T-helper 1 cell treated with Interleukin-12 subunit alpha and Interleukin-12 subunit beta and Interleukin-4 antibody, amounts not matched to agents 30 μg/mL and 1 μg/mL, for 36 hours (primary cell): ENCODE measurements around the gene MSMB.
"Not testable (repeated sequence)": the region's sequence is repeated elsewhere in the genome, so short reads cannot be mapped to it uniquely, and the experiment has no call there.

Experiments used
- H3K27ac Mint-ChIP-seq: one replicate; pipeline ENCODE4 v1.8.0; 2021; ENCODE audit warnings: mild to moderate bottlenecking, mixed read lengths
- H3K27me3 Mint-ChIP-seq: one replicate; pipeline ENCODE4 v1.8.0; 2021; ENCODE audit warnings: low read depth, mixed read lengths
- H3K36me3 Mint-ChIP-seq: one replicate; pipeline ENCODE4 v1.8.0; 2021; ENCODE audit warnings: low read depth, mixed read lengths
- H3K4me1 Mint-ChIP-seq: one replicate; pipeline ENCODE4 v1.8.0; 2021; ENCODE audit warnings: low read depth, mixed read lengths
- H3K4me3 Mint-ChIP-seq: one replicate; pipeline ENCODE4 v1.8.0; 2021; ENCODE audit warnings: mild to moderate bottlenecking, moderate library complexity, mixed read lengths
- H3K9me3 Mint-ChIP-seq: one replicate; pipeline ENCODE4 v1.8.0; 2021; ENCODE audit warnings: mixed read lengths

Gene MSMB

DNA sequence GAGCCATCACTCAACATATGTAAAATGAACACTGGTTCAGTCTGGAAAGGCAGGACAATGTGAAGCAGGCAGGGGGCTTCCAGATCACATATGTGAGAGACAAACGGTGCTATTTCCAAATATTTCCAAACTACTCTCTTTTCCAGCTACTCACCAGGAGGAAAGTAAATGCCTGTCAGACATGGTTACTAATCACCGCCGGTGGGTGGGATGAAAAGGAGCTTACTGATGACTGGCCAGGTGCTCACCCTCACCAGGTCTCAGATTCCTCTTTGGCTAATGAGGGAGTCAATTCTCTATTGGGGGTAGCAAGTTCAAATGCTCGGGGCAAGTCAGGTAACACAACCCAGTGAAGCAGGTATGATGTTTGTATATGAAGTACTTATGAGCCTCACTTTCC lies 9.7 kb upstream of the MSMB start:
- Mint-ChIP-seq H3K4me3 (no peak overlapping the region), H3K27ac (no peak overlapping the region), H3K36me3 (peaks cover 2% of the 10 kb centered on the region)

GRCh38 chr10:46053534-46054434 lies 7.7 kb upstream of the MSMB start:
- Mint-ChIP-seq H3K27me3 (peaks cover 17% of the 10 kb centered on the region), H3K4me1 (peaks cover 3% of the 10 kb centered on the region), H3K27ac (no peak overlapping the region), H3K4me3 (no peak overlapping the region), H3K9me3 (peaks cover 8% of the 10 kb centered on the region), H3K36me3 (peaks cover 2% of the 10 kb centered on the region)

More for the DNA sequence above, 9.7 kb upstream of the MSMB start:
- H3K27me3 Mint-ChIP-seq, result peaks cover 16% of the 10 kb centered on the region
- H3K4me1 Mint-ChIP-seq, result peaks cover 3% of the 10 kb centered on the region
- H3K9me3 Mint-ChIP-seq, result peaks cover 8% of the 10 kb centered on the region

- Mint-ChIP-seq H3K4me1 (peaks cover 3% of the 10 kb centered on the region), H3K4me3 (no peak overlapping the region), H3K27ac (no peak overlapping the region), H3K27me3 (peaks cover 17% of the 10 kb centered on the region), H3K9me3 (peaks cover 8% of the 10 kb centered on the region), H3K36me3 (peaks cover 2% of the 10 kb centered on the region)
Measured at GRCh38 chr10:46052791-46053375, 6.8 kb upstream of the MSMB start.

GRCh38 chr10:46052057-46052790 lies 6.2 kb upstream of the MSMB start:
- peaks cover 3% of the 10 kb centered on the region for H3K4me1 Mint-ChIP-seq
- H3K27ac Mint-ChIP-seq, result no peak overlapping the region
- H3K9me3 Mint-ChIP-seq, result peaks cover 4% of the 10 kb centered on the region
- no peaks in the 10 kb centered on the region for H3K36me3 Mint-ChIP-seq
- H3K27me3 Mint-ChIP-seq, result peaks cover 14% of the 10 kb centered on the region
- H3K4me3 Mint-ChIP-seq, result no peak overlapping the region

- H3K27me3 Mint-ChIP-seq, result peaks cover 17% of the 10 kb centered on the region
- H3K4me1 Mint-ChIP-seq, result peaks cover 3% of the 10 kb centered on the region
- no peaks in the 10 kb centered on the region for H3K9me3 Mint-ChIP-seq
- no peak overlapping the region for H3K27ac Mint-ChIP-seq
- H3K36me3 Mint-ChIP-seq, result no peaks in the 10 kb centered on the region
- H3K4me3 Mint-ChIP-seq, result no peak overlapping the region
Measured at GRCh38 chr10:46050941-46051623, 5.0 kb upstream of the MSMB start.

GRCh38 chr10:46049497-46049831 lies 3.4 kb upstream of the MSMB start:
- not testable (repeated sequence) for H3K9me3 Mint-ChIP-seq, H3K36me3 Mint-ChIP-seq, H3K4me3 Mint-ChIP-seq, H3K27ac Mint-ChIP-seq, H3K4me1 Mint-ChIP-seq
- peaks cover 17% of the 10 kb centered on the region for H3K27me3 Mint-ChIP-seq

GRCh38 chr10:46048152-46048551 lies 2.1 kb upstream of the MSMB start:
- Mint-ChIP-seq H3K27ac (no peak overlapping the region), H3K4me3 (no peak overlapping the region), H3K27me3 (peaks cover 20% of the 10 kb centered on the region), H3K9me3 (no peaks in the 10 kb centered on the region), H3K4me1 (no peaks in the 10 kb centered on the region), H3K36me3 (no peaks in the 10 kb centered on the region)

- Mint-ChIP-seq H3K4me3 (no peak overlapping the region), H3K9me3 (no peaks in the 10 kb centered on the region), H3K36me3 (no peaks in the 10 kb centered on the region), H3K27me3 (peaks cover 15% of the 10 kb centered on the region), H3K4me1 (no peaks in the 10 kb centered on the region), H3K27ac (no peak overlapping the region)
Measured at GRCh38 chr10:46042527-46042926, 3.5 kb downstream of the MSMB start.

DNA sequence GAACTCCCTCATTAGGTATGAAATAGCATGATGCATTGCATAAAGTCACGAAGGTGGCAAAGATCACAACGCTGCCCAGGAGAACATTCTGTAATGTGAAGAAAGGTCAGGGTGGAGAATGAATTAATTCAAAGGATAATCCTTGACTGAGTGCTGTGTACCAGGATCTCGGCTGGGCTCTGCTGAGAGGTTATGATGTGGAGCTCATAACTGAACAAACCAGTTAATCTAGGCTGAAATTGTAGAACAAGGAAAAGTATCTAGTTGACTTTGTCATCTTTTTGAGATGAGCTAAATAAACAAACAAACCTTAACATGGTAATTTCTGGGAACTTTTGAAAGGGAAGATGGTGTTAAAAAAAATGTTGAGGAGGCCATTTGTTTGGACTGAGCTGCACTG lies 6.1 kb downstream of the MSMB start:
- Mint-ChIP-seq H3K36me3 (no peaks in the 10 kb centered on the region), H3K9me3 (no peaks in the 10 kb centered on the region), H3K27ac (no peak overlapping the region), H3K4me1 (no peaks in the 10 kb centered on the region), H3K4me3 (no peak overlapping the region), H3K27me3 (peaks cover 21% of the 10 kb centered on the region)

DNA sequence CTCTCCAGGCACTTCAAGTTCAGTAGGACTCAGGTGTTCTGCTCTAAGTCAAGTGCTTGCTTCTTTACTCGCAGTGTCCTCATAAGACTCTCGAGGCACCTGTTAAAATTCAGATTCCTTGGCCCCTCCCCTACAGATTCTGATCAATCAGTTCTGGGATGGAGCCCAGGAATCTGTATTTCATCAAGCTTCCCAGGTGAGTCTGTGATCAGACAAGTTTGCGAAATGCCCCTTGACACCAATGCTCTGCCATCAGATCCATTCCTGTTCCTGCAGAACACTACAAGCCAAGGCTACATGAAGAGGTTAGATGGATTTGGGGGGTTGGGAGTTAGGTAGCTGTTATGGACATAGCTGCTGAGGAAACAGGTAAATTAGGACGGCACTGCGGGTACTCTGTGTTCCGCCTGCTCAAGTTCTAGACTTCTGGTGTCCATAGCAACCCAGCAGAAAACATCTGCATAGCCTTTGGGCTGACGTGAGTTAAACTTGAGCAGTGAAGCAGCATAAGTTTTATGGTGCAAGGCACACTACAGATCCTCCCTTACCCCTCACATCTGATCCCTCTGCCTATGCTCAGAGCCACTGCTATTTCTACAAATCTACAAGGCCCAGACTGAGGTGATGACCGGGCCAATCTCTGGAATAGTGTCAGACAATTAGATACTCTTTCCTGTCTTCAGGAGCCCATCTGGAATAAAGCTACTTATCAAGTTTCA lies 8.8 kb downstream of the MSMB start:
- Mint-ChIP-seq H3K4me1 (peaks cover 4% of the 10 kb centered on the region), H3K9me3 (no peaks in the 10 kb centered on the region), H3K27me3 (peaks cover 14% of the 10 kb centered on the region), H3K27ac (no peak overlapping the region), H3K4me3 (no peak overlapping the region), H3K36me3 (no peaks in the 10 kb centered on the region)

GRCh38 chr10:46035923-46036849 lies 9.9 kb downstream of the MSMB start:
- no peaks in the 10 kb centered on the region for H3K9me3 Mint-ChIP-seq
- peaks cover 10% of the 10 kb centered on the region for H3K27me3 Mint-ChIP-seq
- H3K4me3 Mint-ChIP-seq, result no peak overlapping the region
- peaks cover 7% of the 10 kb centered on the region for H3K4me1 Mint-ChIP-seq
- no peaks in the 10 kb centered on the region for H3K36me3 Mint-ChIP-seq
- no peak overlapping the region for H3K27ac Mint-ChIP-seq

DNA sequence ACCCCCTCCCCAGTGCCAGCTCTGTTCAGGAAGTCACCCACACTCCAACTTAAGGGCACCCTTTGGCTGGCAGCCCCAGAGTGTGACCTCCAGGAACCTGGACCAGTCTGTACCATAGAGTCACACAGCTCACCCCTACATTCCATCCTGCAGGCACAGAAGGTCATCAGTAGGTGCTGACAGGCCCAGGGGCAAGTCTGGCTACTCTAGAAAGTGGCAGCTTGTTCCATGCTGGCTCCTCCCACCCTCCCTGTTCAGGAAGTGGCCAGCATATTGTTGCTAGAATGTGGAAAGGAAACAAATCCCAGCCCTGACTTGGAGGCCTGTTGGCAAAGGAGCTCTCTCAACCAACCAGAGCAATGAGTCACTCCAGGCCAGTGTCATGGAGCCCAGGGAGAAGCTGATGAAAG lies 12.5 kb downstream of the MSMB start:
- H3K27ac Mint-ChIP-seq, result no peak overlapping the region
- no peaks in the 10 kb centered on the region for H3K9me3 Mint-ChIP-seq
- peaks cover 1% of the 10 kb centered on the region for H3K36me3 Mint-ChIP-seq
- H3K27me3 Mint-ChIP-seq, result peaks cover 10% of the 10 kb centered on the region
- no peak overlapping the region for H3K4me3 Mint-ChIP-seq
- H3K4me1 Mint-ChIP-seq, result peaks cover 22% of the 10 kb centered on the region
